Coronary artery (tissue), 2 donors: ENCODE measurements around the gene BCAN.

Experiments
- DNase-seq: peaks from one replicate; pipeline ENCODE4 v3.0.0-alpha.2; 2017; ENCODE audit warnings: low spot score
- H3K27ac ChIP-seq, 2 donors: fragments of 200-600 bp; sonication (generic); one replicate each; pipeline ENCODE4 v1.5.1; 2016 to 2019
- H3K4me3 ChIP-seq: fragments of 200-600 bp; sonication (generic); 2 replicates; pipeline ENCODE4 v1.5.1; 2016; ENCODE audit warnings: mild to moderate bottlenecking, moderate library complexity
- TF ChIP-seq, protein P1 (sequence below): fragments of 200-600 bp; sonication (generic); IDR thresholded peaks from one replicate; pipeline ENCODE4 v1.5.1; 2019; ENCODE audit warnings: antibody characterized with exemption

Gene BCAN

DNA sequence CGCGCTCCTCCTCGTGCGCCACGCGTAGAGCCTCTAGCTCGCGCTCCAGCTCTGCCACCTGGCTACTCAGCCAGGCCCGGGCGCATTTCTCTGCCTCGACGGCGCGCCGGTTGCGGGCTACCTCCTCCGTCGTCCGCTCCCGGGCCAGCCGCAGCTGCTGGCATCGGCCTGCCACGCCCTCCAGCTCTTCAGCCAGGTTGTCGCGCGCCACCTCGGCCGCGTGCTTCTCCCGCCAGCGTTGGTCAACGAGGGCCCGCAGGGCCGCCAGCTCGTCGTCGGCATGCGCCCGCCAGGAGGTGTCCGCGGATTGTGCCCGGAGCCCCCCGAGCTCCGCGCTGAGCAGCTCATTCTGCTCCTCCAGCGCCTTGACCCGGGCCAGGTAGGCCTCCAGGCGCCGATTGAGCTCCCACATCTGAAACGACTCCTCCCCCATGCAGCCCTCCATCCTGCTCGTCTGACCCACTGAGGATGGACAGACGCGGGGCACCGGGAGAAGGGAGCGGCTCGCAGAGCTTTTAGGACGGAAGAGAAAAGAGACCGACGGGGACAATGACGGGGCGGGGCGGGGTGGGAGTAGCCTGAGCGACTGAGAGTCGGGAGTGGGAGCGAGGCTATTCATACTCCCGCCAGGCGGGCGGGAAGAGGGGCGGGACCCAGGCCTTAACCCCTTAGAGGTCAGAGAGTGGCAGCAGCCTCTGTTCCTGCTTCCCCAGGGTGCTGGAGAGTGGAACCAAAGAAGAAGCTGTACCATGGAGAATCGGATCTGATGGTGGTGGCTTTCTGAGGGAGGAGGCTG lies 35.1 kb downstream of the BCAN start, which contains the start of gene NES:
Gene NES (minus strand): TSS at position 588 of the 796 bp plus-strand sequence. CDS start 143 bp downstream, at position 445.
- peak within 1 kb of the TSS; percentile 79 for H3K4me3 ChIP-seq
- peak within 1 kb of the TSS; percentile 66 to 87 for H3K27ac ChIP-seq
- TF ChIP-seq, protein P1, sequence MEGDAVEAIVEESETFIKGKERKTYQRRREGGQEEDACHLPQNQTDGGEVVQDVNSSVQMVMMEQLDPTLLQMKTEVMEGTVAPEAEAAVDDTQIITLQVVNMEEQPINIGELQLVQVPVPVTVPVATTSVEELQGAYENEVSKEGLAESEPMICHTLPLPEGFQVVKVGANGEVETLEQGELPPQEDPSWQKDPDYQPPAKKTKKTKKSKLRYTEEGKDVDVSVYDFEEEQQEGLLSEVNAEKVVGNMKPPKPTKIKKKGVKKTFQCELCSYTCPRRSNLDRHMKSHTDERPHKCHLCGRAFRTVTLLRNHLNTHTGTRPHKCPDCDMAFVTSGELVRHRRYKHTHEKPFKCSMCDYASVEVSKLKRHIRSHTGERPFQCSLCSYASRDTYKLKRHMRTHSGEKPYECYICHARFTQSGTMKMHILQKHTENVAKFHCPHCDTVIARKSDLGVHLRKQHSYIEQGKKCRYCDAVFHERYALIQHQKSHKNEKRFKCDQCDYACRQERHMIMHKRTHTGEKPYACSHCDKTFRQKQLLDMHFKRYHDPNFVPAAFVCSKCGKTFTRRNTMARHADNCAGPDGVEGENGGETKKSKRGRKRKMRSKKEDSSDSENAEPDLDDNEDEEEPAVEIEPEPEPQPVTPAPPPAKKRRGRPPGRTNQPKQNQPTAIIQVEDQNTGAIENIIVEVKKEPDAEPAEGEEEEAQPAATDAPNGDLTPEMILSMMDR = no peak
- DNase-seq = no peak

DNA sequence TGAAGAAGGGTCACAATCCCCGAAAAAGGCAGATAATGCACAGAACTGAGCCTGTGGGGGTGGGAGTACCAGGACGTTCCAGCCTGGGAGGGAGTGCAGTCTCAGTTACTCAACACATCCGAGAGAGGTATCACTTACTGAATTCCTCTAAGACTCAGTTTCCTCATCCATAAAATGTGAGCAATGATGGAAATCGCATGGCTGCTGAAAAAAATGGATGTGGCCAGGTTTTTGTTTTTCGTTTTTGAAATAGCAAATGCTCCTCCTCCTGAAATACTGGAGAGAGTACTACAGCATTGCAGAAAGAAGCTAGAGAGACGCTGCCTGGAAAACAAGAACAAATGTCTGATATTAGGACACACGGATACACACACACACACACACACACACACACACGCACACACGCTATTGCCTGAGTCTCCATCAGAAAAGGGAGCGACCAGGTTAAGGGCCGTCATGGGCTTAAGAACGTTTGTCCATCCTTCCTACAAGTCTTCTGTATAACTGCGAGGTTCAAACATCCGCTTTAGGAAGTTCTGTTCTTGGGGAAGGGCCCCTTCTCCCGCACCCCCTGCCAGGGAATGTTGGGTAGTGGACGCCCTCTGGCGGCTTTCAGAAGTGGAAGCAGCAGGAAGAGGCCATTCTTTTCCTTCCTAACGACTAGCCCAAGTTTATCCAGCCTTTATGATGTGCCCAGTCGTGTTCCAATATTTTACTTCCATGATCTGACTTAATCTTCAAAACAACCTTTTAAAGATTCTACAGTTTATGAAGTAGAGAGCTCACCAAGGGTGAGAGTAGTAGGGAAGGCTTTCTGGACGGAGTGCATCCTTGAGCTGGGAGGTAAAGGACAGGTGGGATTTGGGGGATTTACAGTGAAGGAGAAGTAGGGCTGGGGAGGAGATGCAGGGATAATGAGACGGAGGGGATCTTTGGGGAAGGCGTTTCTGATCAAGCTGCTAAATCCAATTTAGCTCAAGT lies 36.0 kb downstream of the BCAN start:
- Histone ChIP-seq H3K4me3 (peak overlapping the region; percentile 79), H3K27ac (peak overlapping the region; percentile 66 to 87)
- TF ChIP-seq, protein P1 = peak; percentile 84
- DNase-seq = no peak

GRCh38 chr1:156680056-156680455 lies 38.1 kb downstream of the BCAN start:
- no peak for DNase-seq
- TF ChIP-seq, protein P1 = no peak
- Histone ChIP-seq H3K4me3 (no peak overlapping the region), H3K27ac (no peak overlapping the region)

- TF ChIP-seq, protein P1 = no peak
- Histone ChIP-seq H3K27ac (no peak overlapping the region), H3K4me3 (no peak overlapping the region)
These were observed 39.5 kb downstream of the BCAN start for GRCh38 chr1:156681196-156681960.

DNA sequence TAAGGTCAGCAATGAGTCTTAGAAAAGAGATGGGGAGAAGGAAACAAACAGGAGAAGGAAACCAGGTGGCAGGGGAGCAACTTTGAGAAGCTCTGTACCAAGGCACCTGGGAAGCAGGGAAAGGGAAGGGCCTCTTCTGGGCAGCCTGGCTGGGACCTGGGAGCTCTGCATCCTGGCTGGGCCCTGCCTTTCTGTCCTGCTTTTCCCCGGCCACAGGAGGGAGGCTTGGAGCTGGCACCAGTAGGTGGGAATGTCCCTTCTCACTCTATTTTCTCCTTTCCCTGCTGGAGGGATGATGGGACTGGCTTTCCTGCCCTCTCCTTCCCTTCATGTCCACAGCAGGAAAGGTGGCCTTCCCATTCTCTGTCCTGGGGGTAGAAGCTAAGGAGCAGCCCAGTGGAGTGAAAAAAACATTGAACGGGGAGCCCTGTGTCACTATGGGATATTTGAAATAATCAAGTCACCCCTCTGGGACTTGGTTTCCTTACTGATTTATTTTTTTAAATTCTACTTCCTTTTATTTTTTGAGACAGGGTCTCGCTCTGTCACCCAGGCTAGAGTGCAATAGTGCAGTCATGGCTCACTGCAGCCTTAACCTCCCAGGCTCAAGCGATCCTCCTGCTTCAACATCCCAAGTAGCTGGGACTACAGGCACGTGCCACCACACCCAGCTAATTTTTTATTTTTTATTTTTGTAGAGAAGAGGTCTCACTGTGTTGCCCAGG lies 40.4 kb downstream of the BCAN start:
- H3K4me3 ChIP-seq = no peak overlapping the region
- no peak overlapping the region for H3K27ac ChIP-seq
- DNase-seq = no peak
- TF ChIP-seq, protein P1 = no peak

More at GRCh38 chr1:156681196-156681960, 39.5 kb downstream of the BCAN start:
- DNase-seq = no peak

GRCh38 chr1:156684227-156684782 lies 42.4 kb downstream of the BCAN start:
- no peak for DNase-seq
- TF ChIP-seq, protein P1 = no peak
- no peak overlapping the region for H3K4me3 ChIP-seq
- no peak overlapping the region for H3K27ac ChIP-seq
